ENCODE data around the gene SNX32.

GRCh38 chr11:65892661-65893317, 59.0 kb downstream of the SNX32 start:
- TF ChIP-seq CTCF (IDR thresholded peaks at IDR 0.05; ENCODE audit: insufficient read depth, low read length) (no peak), POLR2AphosphoS5 (IDR thresholded peaks at IDR 0.05; ENCODE audit: low read depth) (peak; percentile 57; the same call in 1 of the 2 replicates)

All from HL-60 (cell line).